ENCODE data around the gene CAMK1D.

The CAMK1D gene

DNA sequence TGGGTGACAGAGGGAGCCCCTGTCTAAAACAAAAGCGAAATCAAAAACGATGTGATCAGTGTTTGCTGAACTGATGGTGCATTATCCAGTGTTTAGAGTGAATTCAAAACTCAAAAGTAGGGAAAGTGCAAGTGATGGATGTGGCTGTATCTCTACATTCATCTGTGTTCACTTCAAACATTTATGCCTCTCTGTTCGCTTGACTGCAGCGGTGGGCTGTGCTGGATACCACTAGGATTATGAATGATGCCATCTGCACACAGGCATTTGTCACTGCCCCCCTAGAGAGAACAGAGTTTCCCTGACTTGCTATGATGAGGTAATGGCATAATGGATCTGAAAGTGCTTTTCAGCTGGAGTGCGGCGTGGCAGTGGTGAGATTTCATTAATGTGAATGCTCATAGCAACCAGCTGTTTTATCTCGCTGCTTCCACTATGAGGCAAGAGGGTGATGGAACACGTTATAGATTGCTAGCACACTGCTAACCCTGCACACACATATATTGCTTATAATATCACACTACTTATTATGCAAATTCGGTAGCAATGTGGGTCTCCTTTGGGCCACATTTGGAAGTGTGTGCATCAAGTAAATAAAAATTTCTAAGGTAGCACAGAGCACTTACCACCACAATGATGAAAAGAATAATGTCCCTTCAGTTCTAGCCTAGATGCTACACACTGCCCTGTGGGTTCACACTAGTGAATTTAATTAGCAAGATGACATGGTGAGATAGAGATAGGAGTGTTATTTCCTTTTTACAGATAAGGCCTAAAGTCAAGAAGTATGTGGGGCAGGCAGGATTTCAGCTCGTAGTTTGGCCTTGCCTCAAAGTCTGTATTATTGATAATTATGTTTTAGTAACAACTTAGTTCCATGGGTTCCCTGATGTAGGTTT lies 164.7 kb downstream of the CAMK1D start:
- Histone ChIP-seq H3K4me3 (ENCODE audit: low read depth, low read length) (no peak overlapping the region), H3K36me3 (no peaks in the 10 kb centered on the region), H3K9me3 (ENCODE audit: severe bottlenecking) (no peaks in the 10 kb centered on the region), H3K27me3 (ENCODE audit: insufficient read depth, low read depth, severe bottlenecking) (no peaks in the 10 kb centered on the region), H3K27ac (no peak overlapping the region)
- DNase-seq: no peak
- no peak for TF ChIP-seq CTCF (IDR thresholded peaks at IDR 0.05; ENCODE audit: low read depth, low read length)

DNA sequence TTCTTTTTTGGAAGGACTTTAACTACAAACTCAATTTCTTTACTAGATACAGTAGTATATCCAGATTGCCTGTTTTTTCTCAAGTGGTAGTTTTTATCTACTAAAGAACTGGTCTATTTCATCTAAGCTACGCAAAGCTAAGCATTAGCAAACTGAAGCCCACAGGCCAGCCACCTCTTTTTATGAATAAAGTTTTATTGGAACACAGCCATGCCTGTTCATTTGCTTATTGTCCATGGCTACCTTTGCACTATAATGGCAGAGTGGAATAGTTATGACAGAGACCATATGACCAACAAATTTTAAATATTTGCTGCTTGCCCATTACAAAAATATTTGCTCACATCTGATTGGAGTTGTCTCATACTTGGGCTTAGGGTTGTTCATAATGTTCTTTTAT lies 168.7 kb downstream of the CAMK1D start:
- no peak overlapping the region for H3K27ac ChIP-seq
- DNase-seq: no peak
- no peak for TF ChIP-seq CTCF (IDR thresholded peaks at IDR 0.05; ENCODE audit: low read depth, low read length)
- H3K9me3 ChIP-seq (ENCODE audit: severe bottlenecking): no peaks in the 10 kb centered on the region
- H3K4me3 ChIP-seq (ENCODE audit: low read depth, low read length): no peak overlapping the region
- H3K27me3 ChIP-seq (ENCODE audit: insufficient read depth, low read depth, severe bottlenecking): no peaks in the 10 kb centered on the region
- H3K36me3 ChIP-seq: no peaks in the 10 kb centered on the region

DNA sequence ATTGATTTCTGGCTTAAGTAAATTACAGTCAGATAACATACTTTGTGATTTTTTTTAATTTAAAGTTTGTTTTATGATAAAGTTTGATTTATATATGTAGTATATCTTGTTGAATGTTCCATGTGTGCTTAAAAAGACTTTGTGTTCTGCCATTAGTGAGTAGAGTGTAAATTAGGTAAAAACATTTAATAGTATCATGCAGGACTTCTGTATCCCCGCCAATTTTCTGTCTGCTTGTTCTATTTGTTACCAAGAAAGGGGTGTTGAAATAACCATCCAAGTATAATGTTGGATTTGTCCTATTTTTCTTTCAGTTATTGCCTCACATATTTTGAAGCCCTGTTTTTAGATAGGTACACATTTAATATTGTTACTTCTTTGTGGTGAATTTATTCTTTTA lies 172.1 kb downstream of the CAMK1D start:
- Histone ChIP-seq H3K27me3 (ENCODE audit: insufficient read depth, low read depth, severe bottlenecking) (no peaks in the 10 kb centered on the region), H3K27ac (no peak overlapping the region), H3K9me3 (ENCODE audit: severe bottlenecking) (no peaks in the 10 kb centered on the region), H3K4me3 (ENCODE audit: low read depth, low read length) (no peak overlapping the region), H3K36me3 (no peaks in the 10 kb centered on the region)
- TF ChIP-seq CTCF (IDR thresholded peaks at IDR 0.05; ENCODE audit: low read depth, low read length): no peak
- no peak for DNase-seq

GRCh38 chr10:12526311-12526710 lies 177.0 kb downstream of the CAMK1D start:
- DNase-seq: no peak
- Histone ChIP-seq H3K36me3 (no peaks in the 10 kb centered on the region), H3K9me3 (ENCODE audit: severe bottlenecking) (no peaks in the 10 kb centered on the region), H3K27me3 (ENCODE audit: insufficient read depth, low read depth, severe bottlenecking) (no peaks in the 10 kb centered on the region), H3K27ac (no peak overlapping the region), H3K4me3 (ENCODE audit: low read depth, low read length) (no peak overlapping the region)
- no peak for TF ChIP-seq CTCF (IDR thresholded peaks at IDR 0.05; ENCODE audit: low read depth, low read length)

DNA sequence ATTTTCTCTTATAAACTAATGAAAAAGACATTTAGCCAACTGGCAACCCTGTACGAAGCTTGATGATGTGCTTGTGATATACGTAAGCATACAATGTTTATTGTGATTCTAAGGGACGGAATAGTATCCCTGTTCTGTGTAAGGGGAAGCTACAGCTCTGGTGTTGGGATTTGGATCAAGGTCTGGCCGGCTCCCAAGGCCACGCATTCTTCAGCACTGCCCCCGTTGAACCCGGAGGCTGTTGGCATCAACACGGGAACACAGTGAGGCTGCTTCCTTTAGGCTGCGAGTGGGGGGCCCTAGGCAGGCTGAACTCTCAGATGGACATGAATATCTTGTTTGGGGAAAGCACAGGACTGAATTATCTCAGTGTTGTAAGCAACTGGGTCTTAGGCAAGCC lies 180.6 kb downstream of the CAMK1D start:
- no peak for DNase-seq
- Histone ChIP-seq H3K4me3 (ENCODE audit: low read depth, low read length) (no peak overlapping the region), H3K27me3 (ENCODE audit: insufficient read depth, low read depth, severe bottlenecking) (no peaks in the 10 kb centered on the region), H3K9me3 (ENCODE audit: severe bottlenecking) (no peaks in the 10 kb centered on the region), H3K36me3 (no peaks in the 10 kb centered on the region), H3K27ac (no peak overlapping the region)
- TF ChIP-seq CTCF (IDR thresholded peaks at IDR 0.05; ENCODE audit: low read depth, low read length): no peak

Measured in WERI-Rb-1 (cell line).